Upper lobe of left lung (tissue), 6 donors: ENCODE data around the gene FARP1. TPM values are rescaled to one million over a fixed set of nuclear protein-coding genes. Genes with fewer than 3 reads are reported as not detected.

Experiments used
- ATAC-seq, 2 donors: fragments of 200-7000 bp; cut with Tn5 transposase; one replicate each; pipeline ENCODE4 v1.9.1; 2022; ENCODE audit warnings: mild to moderate bottlenecking in 2 of 2, moderate library complexity in 2 of 2; ENCODE audit not compliant: low FRiP score in 2 of 2
- DNase-seq, 2 donors: peaks; one replicate each; pipeline ENCODE4 v3.0.0-alpha.2; 2019 to 2020
- H3K27ac ChIP-seq, 4 donors: fragments of 200-600 bp; sonication (generic); one replicate each; pipeline ENCODE4 v1.5.1; 2016 to 2019
- H3K27me3 ChIP-seq, 4 donors: fragments of 200-600 bp; sonication (generic); one replicate each; pipeline ENCODE4 v1.5.1; 2017 to 2019
- H3K36me3 ChIP-seq, 4 donors: fragments of 200-600 bp; sonication (generic); one replicate each; pipeline ENCODE4 v1.5.1; 2016 to 2019
- H3K4me1 ChIP-seq, 4 donors: fragments of 200-600 bp; sonication (generic); one replicate each; pipeline ENCODE4 v1.5.1; 2018 to 2019
- H3K4me3 ChIP-seq, 4 donors: fragments of 200-600 bp; sonication (generic); one replicate each; pipeline ENCODE4 v1.5.1; 2017 to 2019; ENCODE audit warnings: mild to moderate bottlenecking in 2 of 4, moderate library complexity in 1 of 4
- H3K9me3 ChIP-seq, 4 donors: fragments of 200-600 bp; sonication (generic); one replicate each; pipeline ENCODE4 v1.5.1; 2018 to 2019
- EP300 ChIP-seq, 4 donors: sonication (generic); formaldehyde crosslinking; IDR thresholded peaks; one replicate each; pipeline ENCODE4 v1.5.1; 2017; ENCODE audit warnings: antibody characterized with exemption in 4 of 4, control low read depth in 2 of 4
- POLR2A ChIP-seq, 4 donors: fragments of 450-650 bp; IDR thresholded peaks; one replicate each; pipeline ENCODE4 v1.5.1; 2016 to 2017; ENCODE audit warnings: antibody characterized with exemption in 4 of 4, mild to moderate bottlenecking in 2 of 4
- POLR2AphosphoS5 ChIP-seq, 2 donors: sonication (generic); formaldehyde crosslinking; IDR thresholded peaks; one replicate each; pipeline ENCODE4 v1.5.1; 2017; ENCODE audit warnings: antibody characterized with exemption in 2 of 2
- WGBS, 2 donors: methylation state at CpG; one replicate each; pipeline ENCODE4 v1.1.5; 2017 to 2018; 5-methylcytosine and 5-hydroxymethylcytosine counted together
- total RNA-seq, 6 donors: library from RNA; depleted of rRNA in 4 of 6; stranded (reverse); fragments of >200 nt in 4 of 6; gene quantifications; one replicate each; pipeline versions ENCODE4 v1.1.0 to v1.2.1, GENCODE V29; 2016 to 2021
- TF ChIP-seq, protein P1 (sequence below), 6 experiments: fragments of 450-650 bp in 4 of 6; fragments of 200-600 bp in 2 of 6; sonication (generic) in 2 of 6; IDR thresholded peaks; one replicate each; pipeline ENCODE4 v1.5.1; 2016 to 2019; ENCODE audit warnings: antibody characterized with exemption in 6 of 6
- donor health status: DM: no; HTN: no; CAD: no; lungs with moderate emphysema.
- donor health status: DM: no; HTN: yes; CAD: no; lungs with severe emphysema.

The FARP1 gene
- total RNA-seq, 6 donors from 2014 or later, result 65.7 to 111 (median 91.8) TPM

DNA sequence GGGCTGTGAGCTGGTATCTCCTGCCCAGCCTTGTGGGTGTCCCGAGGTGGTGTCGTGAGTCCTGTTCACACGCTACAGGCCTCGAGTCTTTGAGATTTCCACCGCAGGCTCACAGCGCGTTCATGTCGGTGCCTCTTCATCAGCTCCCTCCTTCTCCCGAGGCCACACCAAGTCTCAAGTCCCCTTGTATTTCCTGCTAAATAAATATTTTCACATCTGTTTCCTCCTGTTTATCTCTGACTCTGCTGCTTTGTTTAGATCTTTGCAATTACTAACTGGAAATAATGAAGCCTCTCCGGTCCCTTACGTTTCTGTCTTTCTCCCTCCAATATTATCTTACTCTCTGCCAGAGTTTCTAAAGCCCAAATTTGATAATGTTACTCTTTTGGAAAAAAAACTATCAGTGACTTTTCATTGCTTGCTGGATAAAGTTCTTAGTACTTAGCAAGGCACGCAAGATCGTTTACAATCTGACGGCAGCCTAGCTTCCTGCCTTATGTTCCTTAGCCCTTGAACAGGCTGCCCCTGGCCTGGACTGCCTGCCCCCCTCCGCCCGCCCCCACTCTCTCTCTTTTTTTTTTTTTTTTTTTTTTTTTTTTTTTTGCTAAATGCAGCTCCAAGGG lies 164.7 kb downstream of the FARP1 start:
- H3K36me3 ChIP-seq, result no peaks in the 10 kb centered on the region
- WGBS, 2 donors, result 31 to 48% methylated on average over 16 of the region's 16 CpGs
- no peaks in the 10 kb centered on the region for H3K9me3 ChIP-seq
- TF ChIP-seq EP300 (IDR thresholded peaks at IDR 0.05), result peak in 1 of 4 donors; percentile 40
- no peak for TF ChIP-seq POLR2A (IDR thresholded peaks at IDR 0.05)
- TF ChIP-seq, protein P1, sequence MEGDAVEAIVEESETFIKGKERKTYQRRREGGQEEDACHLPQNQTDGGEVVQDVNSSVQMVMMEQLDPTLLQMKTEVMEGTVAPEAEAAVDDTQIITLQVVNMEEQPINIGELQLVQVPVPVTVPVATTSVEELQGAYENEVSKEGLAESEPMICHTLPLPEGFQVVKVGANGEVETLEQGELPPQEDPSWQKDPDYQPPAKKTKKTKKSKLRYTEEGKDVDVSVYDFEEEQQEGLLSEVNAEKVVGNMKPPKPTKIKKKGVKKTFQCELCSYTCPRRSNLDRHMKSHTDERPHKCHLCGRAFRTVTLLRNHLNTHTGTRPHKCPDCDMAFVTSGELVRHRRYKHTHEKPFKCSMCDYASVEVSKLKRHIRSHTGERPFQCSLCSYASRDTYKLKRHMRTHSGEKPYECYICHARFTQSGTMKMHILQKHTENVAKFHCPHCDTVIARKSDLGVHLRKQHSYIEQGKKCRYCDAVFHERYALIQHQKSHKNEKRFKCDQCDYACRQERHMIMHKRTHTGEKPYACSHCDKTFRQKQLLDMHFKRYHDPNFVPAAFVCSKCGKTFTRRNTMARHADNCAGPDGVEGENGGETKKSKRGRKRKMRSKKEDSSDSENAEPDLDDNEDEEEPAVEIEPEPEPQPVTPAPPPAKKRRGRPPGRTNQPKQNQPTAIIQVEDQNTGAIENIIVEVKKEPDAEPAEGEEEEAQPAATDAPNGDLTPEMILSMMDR (IDR thresholded peaks at IDR 0.05), result no peak
- TF ChIP-seq POLR2AphosphoS5 (IDR thresholded peaks at IDR 0.05), result peak; percentile 14 to 31
- H3K27me3 ChIP-seq, result no peaks in the 10 kb centered on the region
- H3K4me1 ChIP-seq, result peaks cover 17 to 33% (median 30%) of the 10 kb centered on the region in 4 donors
- no peak overlapping the region for H3K4me3 ChIP-seq
- DNase-seq, result no peak
- H3K27ac ChIP-seq, result peak overlapping the region; percentile 29 to 67 (median 46)
- ATAC-seq, result no peak

DNA sequence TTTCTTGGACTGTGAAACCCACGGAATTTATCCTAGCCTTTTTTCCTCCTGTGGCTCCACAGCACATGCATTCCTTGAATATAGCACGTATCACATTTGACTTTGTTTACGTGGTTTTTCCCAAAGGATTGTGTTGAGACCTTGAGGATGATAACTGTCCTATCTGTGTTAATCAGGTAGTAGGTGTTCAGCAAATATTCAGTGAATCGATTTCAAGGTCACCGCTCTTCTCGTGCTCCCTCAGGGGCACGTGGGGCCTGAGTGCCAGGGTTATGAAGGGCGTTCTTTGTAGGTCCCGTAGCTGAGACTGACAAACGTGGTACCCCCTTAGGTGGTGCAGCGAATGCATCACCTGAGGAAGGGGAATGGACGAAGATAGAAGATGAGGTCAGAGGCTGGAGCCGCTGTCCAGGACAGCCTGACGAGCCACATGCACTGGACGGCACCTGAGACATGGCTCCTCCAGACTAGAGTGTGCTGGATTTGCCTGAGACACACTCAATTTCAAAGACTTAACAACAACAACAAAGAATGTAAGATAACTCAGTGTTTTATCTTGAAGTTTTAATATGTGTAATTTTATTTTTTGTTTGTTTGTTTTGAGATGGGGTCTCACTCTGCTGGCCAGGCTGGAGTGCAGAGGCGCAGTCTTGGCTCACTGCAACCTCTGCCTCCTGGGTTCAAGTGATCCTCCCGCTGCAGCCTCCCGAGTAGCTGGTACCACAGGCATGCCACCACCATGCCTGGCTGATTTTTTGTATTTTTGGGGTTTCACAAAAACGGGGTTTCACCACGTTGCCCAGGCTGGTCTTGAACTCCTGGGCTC lies 165.4 kb downstream of the FARP1 start:
- peak overlapping the region; percentile 42 to 67 (median 47) for H3K27ac ChIP-seq
- no peaks in the 10 kb centered on the region for H3K36me3 ChIP-seq
- WGBS, 2 donors, result 66 to 69% methylated on average over 20 of the region's 20 CpGs
- ATAC-seq, result no peak
- no peaks in the 10 kb centered on the region for H3K27me3 ChIP-seq
- TF ChIP-seq POLR2AphosphoS5 (IDR thresholded peaks at IDR 0.05) (no peak), POLR2A (IDR thresholded peaks at IDR 0.05) (no peak), EP300 (IDR thresholded peaks at IDR 0.05) (no peak)
- TF ChIP-seq, protein P1 (IDR thresholded peaks at IDR 0.05), result no peak
- H3K4me3 ChIP-seq, result no peak overlapping the region
- DNase-seq, result no peak
- H3K4me1 ChIP-seq, result peaks cover 17 to 33% (median 28%) of the 10 kb centered on the region in 4 donors
- H3K9me3 ChIP-seq, result no peaks in the 10 kb centered on the region

DNA sequence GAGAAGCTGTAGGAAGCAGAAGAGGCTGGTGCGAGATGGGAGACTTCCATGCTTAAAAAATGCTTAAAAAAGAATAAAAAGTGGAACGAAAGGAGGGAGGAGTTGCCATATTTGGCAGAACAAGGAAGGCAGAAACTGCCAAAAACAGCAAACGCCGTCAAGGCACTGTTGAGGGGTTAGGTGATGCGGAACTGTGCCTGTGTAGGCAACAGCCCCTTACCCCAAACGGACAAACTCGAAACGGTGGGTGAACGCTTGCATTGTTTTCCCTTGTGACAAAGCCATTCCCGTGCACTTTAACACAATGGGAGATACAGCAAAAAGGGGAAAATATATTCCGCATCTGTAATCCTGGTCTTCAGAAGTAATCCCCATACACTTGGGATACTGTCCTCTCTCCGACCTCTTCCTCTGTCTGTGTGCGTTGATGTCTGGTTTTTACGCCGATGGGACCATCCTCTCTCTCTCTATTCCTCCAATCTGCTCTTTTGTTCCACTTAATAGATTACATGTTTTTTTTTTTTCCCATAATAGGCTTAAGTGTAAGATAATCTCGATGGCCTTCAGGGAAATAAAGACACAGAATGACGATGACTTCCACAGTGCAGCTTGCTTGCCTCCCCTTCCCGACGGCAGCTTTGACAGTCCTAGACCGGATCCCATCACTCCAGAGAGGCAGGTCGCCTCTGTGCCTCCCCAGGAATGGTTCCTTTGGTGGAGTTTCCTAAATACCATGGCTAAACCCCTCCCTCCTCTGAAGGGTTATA lies 166.9 kb downstream of the FARP1 start:
- Histone ChIP-seq H3K9me3 (no peaks in the 10 kb centered on the region), H3K27ac (no peak overlapping the region), H3K4me1 (peaks cover 17 to 33% (median 28%) of the 10 kb centered on the region in 4 donors), H3K27me3 (no peaks in the 10 kb centered on the region), H3K4me3 (no peak overlapping the region), H3K36me3 (no peaks in the 10 kb centered on the region)
- no peak for DNase-seq
- no peak for TF ChIP-seq POLR2A (IDR thresholded peaks at IDR 0.05)
- WGBS, 2 donors, result 85 to 86% methylated on average over 21 of the region's 21 CpGs
- no peak for ATAC-seq

DNA sequence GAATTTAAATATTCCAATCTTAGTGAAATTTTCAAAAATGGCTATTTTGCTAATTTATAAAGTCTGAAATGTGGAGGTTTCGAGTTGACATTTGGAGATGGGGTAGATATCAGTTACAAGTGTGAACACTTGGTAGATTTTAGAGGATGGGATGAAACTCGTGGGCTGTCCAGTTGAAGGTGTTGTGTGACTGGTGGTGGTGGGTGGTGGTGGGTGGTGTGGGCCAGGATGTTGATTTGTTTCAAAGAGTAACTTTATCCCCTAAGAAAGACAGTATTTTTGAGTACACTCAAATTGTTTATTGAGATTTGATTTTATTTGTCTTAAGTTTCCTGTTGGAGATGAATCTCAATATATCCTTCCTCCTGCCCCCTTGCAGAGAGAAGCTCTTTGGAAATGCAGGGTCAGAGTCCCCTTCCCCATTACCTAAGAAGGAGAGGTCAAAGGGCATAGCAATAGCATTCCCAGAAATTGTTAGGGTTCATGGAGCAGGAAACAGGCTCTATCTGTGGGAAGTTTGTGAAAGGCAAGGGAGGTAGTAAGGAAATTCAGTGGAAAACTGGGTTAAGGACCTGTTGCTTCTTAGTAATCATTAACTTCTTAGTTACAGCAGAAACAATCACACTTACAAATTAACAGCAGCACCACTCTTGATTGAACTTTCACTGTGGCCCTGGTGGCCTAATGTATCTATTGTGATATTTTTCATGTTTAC lies 167.7 kb downstream of the FARP1 start:
- Histone ChIP-seq H3K9me3 (no peaks in the 10 kb centered on the region), H3K27me3 (no peaks in the 10 kb centered on the region), H3K27ac (peak overlapping the region in 1 of 4 donors; percentile 27), H3K36me3 (no peaks in the 10 kb centered on the region), H3K4me1 (peaks cover 21 to 33% (median 31%) of the 10 kb centered on the region in 4 donors), H3K4me3 (no peak overlapping the region)
- DNase-seq, result no peak
- no peak for ATAC-seq
- WGBS, 2 donors, result 71 to 77% methylated on average over 2 of the region's 2 CpGs
- TF ChIP-seq, protein P1 (IDR thresholded peaks at IDR 0.05), result no peak
- TF ChIP-seq POLR2AphosphoS5 (IDR thresholded peaks at IDR 0.05) (no peak), EP300 (IDR thresholded peaks at IDR 0.05) (no peak), POLR2A (IDR thresholded peaks at IDR 0.05) (no peak)
